HG03280 (cell line): ENCODE data around the gene PLCH2.

ENCODE experiments used
- ATAC-seq: cut with Tn5 transposase; IDR thresholded peaks from one replicate; pipeline ENCODE4 v1.9.1; 2021; ENCODE audit warnings: mild to moderate bottlenecking, moderate library complexity; ENCODE audit not compliant: unreplicated experiment

Gene PLCH2

GRCh38 chr1:2508180-2508579 lies 32.1 kb downstream of the PLCH2 start:
- no peak for ATAC-seq

DNA sequence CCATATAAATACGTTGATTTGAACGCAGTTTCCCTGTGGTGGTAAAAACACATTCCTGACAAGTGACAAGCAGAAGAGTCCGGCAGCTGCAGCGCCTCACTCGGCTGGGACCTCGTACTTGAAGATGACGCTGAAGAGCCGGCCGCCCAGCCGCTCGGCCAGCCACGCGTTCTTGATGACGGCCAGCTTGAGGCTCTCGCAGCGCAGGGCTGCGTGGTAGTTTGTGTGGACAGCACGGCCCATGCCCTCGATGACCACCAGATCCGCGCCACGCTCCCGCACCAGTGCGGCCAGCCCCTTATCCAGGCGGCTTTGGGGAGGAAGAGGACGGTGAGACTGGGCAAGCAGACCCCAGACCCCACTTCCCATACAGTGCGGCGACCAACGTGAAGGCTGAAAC lies 32.7 kb downstream of the PLCH2 start:
- no peak for ATAC-seq

- ATAC-seq, result no peak
These were observed 33.5 kb downstream of the PLCH2 start for GRCh38 chr1:2509589-2509988.

- ATAC-seq, result no peak
These were observed 34.5 kb downstream of the PLCH2 start for GRCh38 chr1:2510366-2511155.

- ATAC-seq, result no peak
These were observed 36.9 kb downstream of the PLCH2 start for GRCh38 chr1:2512862-2513421.

- ATAC-seq, result no peak
These were observed 38.0 kb downstream of the PLCH2 start for GRCh38 chr1:2513939-2514652.

DNA sequence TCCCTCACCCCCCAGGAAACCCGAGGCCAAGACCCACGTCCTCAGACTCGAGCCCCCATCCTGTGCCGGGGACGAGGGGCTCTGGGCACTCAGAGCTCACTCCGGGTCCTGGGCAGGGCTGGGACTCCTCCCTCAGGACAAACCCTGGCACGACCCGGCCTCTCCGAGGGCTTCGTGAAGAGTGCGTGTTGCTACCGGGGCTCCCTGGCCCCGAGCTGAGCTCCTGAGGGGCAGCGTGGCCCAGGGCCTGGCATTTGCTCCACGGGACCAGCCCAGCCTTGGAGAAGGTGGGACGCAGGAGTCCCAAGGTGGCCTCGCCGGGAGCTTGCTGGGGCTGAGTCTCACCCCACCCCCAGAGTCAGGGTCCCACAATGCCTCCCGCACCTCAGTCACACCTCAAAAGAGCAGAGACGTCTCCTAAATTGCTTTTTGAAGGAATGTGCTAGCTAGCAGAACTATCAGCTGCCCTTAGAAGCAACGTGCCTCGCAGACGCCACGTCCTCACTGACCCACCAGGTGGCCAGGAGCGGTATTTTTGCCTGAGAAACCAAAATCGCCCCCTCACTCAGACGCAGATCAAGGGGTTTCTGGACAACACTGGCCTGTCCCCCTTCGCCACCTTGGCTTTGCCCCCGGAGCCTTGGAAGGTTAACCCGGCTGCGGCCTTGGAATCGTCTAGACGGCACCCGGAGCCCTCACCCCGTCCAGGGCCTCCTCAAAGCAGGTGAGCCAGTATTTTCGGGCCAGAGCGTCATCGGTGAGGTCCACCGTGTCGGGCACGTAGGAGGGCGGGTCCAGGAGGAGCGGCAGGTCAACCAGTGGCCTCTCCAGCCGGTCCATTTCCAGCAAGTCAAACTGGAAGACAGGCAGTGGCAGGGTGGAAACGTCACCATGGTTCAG lies 39.0 kb downstream of the PLCH2 start:
- ATAC-seq, result no peak

DNA sequence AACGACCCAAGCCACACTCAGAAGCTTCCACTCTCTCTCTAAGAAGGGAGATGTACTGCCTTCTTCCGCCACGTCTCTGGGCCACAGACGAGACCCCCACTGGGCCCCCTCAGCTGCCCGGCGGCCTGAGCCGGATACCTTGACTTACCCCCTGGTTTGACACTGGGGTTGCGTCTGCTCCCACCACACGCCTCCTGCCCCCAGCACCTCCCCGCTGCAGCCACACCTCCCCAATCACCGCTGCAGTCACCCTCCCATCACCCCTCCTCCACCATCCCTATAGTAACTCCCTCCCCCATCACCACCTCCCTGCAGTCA lies 39.6 kb downstream of the PLCH2 start:
- no peak for ATAC-seq

- no peak for ATAC-seq
These were observed 40.0 kb downstream of the PLCH2 start for GRCh38 chr1:2516124-2516523.

DNA sequence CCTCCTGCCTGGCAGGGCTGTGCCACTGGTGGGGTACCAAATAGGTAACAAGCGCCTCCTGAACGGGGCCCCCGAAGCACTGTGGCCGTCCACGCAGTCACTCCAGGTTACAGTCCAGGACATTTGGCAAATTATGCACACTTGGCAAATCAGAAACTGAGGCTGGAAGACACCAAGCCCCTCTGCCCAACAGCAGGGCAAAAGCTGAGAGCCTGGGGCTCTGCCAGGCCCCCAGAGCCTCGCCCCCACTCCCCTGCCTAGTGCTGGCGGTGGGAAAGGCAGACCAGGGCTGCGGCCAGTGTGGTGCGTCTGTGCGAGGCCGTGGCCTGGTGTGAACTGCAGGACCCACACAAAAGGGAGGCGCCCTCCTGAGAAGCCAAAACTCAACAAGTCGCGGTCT lies 40.9 kb downstream of the PLCH2 start:
- ATAC-seq, result no peak

- no peak for ATAC-seq
These were observed 41.9 kb downstream of the PLCH2 start for GRCh38 chr1:2517966-2518365.

- ATAC-seq, result no peak
These were observed 42.4 kb downstream of the PLCH2 start for GRCh38 chr1:2518528-2518927.

DNA sequence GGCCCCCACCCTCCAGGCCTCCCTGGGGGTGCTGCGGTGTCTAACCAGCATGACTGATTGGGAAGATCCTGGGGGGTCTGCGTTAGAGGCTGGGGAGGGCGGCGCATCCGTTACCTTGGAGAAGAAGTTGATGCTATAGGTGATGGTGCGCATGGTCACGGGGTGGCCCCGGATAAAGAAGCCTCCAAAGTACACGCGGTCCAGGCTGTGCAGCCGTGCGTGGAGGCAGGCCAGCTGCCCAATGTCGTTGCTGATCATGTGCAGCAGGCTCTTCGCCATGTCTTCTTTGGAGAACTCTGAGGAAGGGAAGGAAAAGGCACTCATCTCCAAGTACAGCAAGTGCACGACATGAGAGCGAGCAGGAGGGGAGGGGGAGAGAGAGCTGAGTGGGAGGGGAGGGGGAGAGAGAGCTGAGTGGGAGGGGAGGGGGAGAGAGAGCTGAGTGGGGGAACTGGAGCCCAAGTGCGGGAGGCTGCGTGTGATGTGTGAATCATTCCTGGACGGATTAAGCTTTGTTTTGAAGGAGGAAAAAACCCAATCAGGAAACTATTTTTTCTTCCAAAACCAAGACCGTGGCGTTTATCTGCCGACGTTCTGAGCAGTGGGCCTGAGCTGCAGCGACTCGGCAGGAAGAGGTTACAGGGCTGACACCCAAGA lies 43.1 kb downstream of the PLCH2 start:
- ATAC-seq, result no peak

GRCh38 chr1:2519729-2520128 lies 43.6 kb downstream of the PLCH2 start:
- ATAC-seq, result no peak

- ATAC-seq, result no peak
These were observed 44.1 kb downstream of the PLCH2 start for GRCh38 chr1:2520206-2520605.

DNA sequence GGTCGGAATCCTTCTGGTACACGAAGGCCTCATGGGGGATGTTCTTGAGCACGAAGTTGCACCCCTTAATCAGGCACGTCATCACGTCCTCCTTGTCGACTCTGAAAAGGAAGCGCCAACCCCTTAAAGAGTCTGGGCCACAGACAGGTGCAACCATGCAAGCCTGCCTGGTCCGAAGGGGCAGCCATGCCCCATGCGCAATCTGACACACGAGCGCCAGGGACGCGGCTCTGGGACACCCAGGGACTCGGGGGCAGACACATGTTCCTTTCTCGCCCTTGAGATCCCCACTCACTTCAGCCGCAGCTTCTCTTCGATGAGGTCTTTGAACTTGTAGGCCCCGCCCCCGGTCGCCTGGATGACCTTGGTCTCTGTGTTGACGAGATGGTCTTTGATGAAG lies 44.7 kb downstream of the PLCH2 start:
- no peak for ATAC-seq

GRCh38 chr1:2522230-2522629 lies 46.1 kb downstream of the PLCH2 start:
- no peak for ATAC-seq

DNA sequence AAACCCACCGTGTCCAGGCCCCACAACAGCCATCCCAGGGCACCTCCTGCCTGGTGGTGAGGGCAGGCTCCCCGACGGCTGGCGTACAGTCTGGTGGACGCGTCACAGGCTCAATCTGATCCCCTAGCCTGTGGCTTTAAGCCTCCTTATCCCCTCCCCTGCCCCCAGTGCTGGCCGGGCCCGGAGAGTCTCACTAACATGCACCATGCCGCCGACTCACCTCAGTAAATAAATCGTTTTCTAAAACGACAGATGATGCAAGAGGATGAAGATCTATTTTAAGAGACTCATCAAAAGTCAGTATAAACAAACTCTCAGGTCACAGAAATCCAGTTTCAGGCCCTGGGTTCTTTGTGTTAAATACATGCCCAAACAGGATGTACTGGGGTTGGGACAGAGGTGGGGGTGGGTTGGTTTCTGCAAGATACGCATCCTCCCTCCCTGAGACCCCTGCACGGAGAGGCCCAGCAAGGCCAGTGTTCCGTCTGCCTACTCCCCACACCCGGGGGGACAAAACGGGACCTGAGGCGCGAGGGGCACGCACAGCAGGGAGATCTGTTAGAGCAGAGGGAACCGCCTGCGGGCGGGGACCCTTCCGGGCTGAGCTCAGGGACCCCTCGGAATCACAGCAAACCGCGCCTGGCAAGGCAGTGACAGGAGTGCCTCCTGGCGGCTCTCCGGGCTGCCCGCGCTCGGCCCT lies 47.3 kb downstream of the PLCH2 start:
- no peak for ATAC-seq

GRCh38 chr1:2523891-2524609 lies 48.0 kb downstream of the PLCH2 start:
- ATAC-seq, result no peak

GRCh38 chr1:2525572-2525919 lies 49.5 kb downstream of the PLCH2 start:
- ATAC-seq, result no peak
